ENCODE results near the gene RBM23. TPM values are rescaled to one million over a fixed set of nuclear protein-coding genes. Genes with fewer than 3 reads are reported as not detected.

The RBM23 gene
- total and polyA plus RNA-seq, 9 of the 15 experiments (the other 6 are each of a cell fraction or from before 2014, with no cell fraction given) = 46.0 to 102 (median 58.5) TPM

- Histone ChIP-seq H3K27ac (ENCODE audit: extremely low read depth, low read depth, low read length) (peak overlapping the region; percentile 81), H3K79me2 (ENCODE audit: control insufficient read depth, insufficient read depth, low read length) (peaks cover 14% of the 10 kb centered on the region), H2AFZ (ENCODE audit: low read depth, low read length) (peak overlapping the region; percentile 96), H3K9ac (ENCODE audit: insufficient read depth in 1 of 2, low read depth in 2 of 2, low read length in 2 of 2) (peak overlapping the region; percentile 80 to 91), H3K4me1 (replicated peaks in 1 of 2; ENCODE audit: control insufficient read depth in 2 of 2, insufficient read depth in 2 of 2, low read length in 2 of 2) (peaks cover 26 to 40% of the 10 kb centered on the region in 2 experiments), H3K4me3 (peak overlapping the region; percentile 63), H3K9me3 (replicated peaks; ENCODE audit: control insufficient read depth, insufficient read depth, low read depth, low read length) (no peaks in the 10 kb centered on the region), H4K20me1 (replicated peaks; ENCODE audit: control insufficient read depth, insufficient read depth, low read length) (no peaks in the 10 kb centered on the region), H3K4me2 (ENCODE audit: insufficient read depth, low read length) (peak overlapping the region; percentile 87), H3K27me3 (ENCODE audit: control insufficient read depth in 2 of 2, insufficient read depth in 2 of 2, low read length in 2 of 2) (no peaks in the 10 kb centered on the region), H3K9me1 (ENCODE audit: control insufficient read depth, insufficient read depth, low read length) (no peaks in the 10 kb centered on the region), H3K36me3 (ENCODE audit: control insufficient read depth, insufficient read depth, low read length) (no peaks in the 10 kb centered on the region)
- 9% methylated on average over 49 of the region's 77 CpGs for WGBS (ENCODE audit: insufficient coverage, low coverage, missing lambda C conversion rate)
- CTCF ChIA-PET (ENCODE audit: low intra/inter-chr PET ratio) = no interaction called here
- no peak for FAIRE-seq
- POLR2A ChIA-PET = interaction anchor here (0.6 to 1.6 kb wide), 8 partner anchors 9 to 337 kb away, joined by 3 to 7 read pairs (median 4); partner anchors contain the start of gene RBM23
- peak; percentile 84 for ATAC-seq
- no TSS peak for BruUV-seq (replicated peaks)
- peak; percentile 91 to 93 (median 92) for DNase-seq (ENCODE audit: extremely low read depth in 1 of 4, low spot score in 3 of 4)
- in situ Hi-C loops (cut with MboI) (no loop called here), intact Hi-C loops (cut with micrococcal nuclease) (loop anchor here (1.0 kb wide), 1 partner anchor 15 kb away; the partner anchor contains the start of gene LRP10)
- TF ChIP-seq MAFK (IDR thresholded peaks at IDR 0.05; ENCODE audit: low read length) = no peak
- no peak for TF ChIP-seq SIN3B (IDR thresholded peaks at IDR 0.05; ENCODE audit: low read depth)
- no peak for TF ChIP-seq MEF2A (IDR thresholded peaks at IDR 0.05; ENCODE audit: control insufficient read depth, low read depth, low read length)
- peak; percentile 23 for TF ChIP-seq CREM (IDR thresholded peaks at IDR 0.05; ENCODE audit: low read depth)
- no peak for TF ChIP-seq PRMT5 (CRISPR knock-in tag; IDR thresholded peaks at IDR 0.05)
- TF ChIP-seq SAFB (IDR thresholded peaks at IDR 0.05; ENCODE audit: borderline replicate concordance, low read depth, low read length) = no peak
- no peak for TF ChIP-seq TCFL5 (CRISPR knock-in tag; conservative IDR thresholded peaks at IDR 0.05)
- no peak for TF ChIP-seq CHD4 (IDR thresholded peaks at IDR 0.05; ENCODE audit: insufficient read depth, insufficient replicate concordance, low read depth, low read length, poor library complexity, severe bottlenecking)
- no peak for TF ChIP-seq PREB (CRISPR knock-in tag; IDR thresholded peaks at IDR 0.05)
- no peak for TF ChIP-seq ZNF561 (CRISPR knock-in tag; conservative IDR thresholded peaks at IDR 0.05)
- no peak for TF ChIP-seq HMG20A (CRISPR knock-in tag; conservative IDR thresholded peaks at IDR 0.05)
- no peak for TF ChIP-seq ZFPM2 (CRISPR knock-in tag; IDR thresholded peaks at IDR 0.05)
- TF ChIP-seq ILF3 (IDR thresholded peaks at IDR 0.05; ENCODE audit: borderline replicate concordance) = no peak
- no peak for TF ChIP-seq ZNF79 (CRISPR knock-in tag; IDR thresholded peaks at IDR 0.05; ENCODE audit: low read depth)
- TF ChIP-seq ZNF3 (CRISPR knock-in tag; IDR thresholded peaks at IDR 0.05) = no peak
- no peak for TF ChIP-seq CREBBP (IDR thresholded peaks at IDR 0.05; ENCODE audit: low read depth, low read length)
- peak; percentile 93 for TF ChIP-seq BMI1 (IDR thresholded peaks at IDR 0.05; ENCODE audit: low read length)
- no peak for TF ChIP-seq ZNF395 (CRISPR knock-in tag; IDR thresholded peaks at IDR 0.05)
Observed at GRCh38 chr14:22886500-22887259, 32.3 kb downstream of the RBM23 start.

Data from K562 (cell line).